ENCODE results near the gene ACBD6. TPM values are rescaled to one million over a fixed set of nuclear protein-coding genes. Genes with fewer than 3 reads are reported as not detected.

Gene ACBD6
- total and polyA plus RNA-seq, 12 donors: 16.2 to 30.0 (median 21.0) TPM

DNA sequence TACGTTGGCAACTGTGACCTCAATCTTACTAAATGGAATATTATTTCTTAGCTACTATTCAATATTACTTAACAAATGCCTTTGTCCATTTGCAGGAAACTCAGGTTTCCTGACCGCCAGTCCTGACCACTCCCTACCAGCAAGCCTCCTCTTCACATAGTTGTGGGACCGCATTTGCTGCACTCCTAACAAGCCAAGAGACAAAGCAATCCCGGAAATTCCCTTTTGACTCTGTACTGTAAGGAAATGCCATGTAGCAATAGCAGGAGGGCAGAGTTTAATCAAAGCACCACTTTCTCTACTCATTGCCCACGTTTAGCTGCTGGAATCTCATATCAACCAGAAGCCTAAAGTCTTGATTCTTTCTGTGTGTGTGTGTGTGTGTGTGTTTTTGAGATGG is 28.1 kb upstream of the ACBD6 start:
- no peak overlapping the region for H3K4me3 ChIP-seq
- peak; percentile 64 to 82 (median 70) for ATAC-seq
- peak overlapping the region in 9 of 10 donors; percentile 49 to 87 (median 73) for H3K27ac ChIP-seq
- peak in 1 of 2 donors; percentile 39 for DNase-seq
- WGBS, 2 donors: 47 to 65% methylated on average over 5 of the region's 5 CpGs
- intact Hi-C loops (cut with DNase I): loop anchor here in 8 of 10 donors (2.0 to 10.0 kb wide), 6 partner anchors 37 to 332 kb away; partner anchors contain the start of gene XPR1 (in 8 of the 8)
- H3K9me3 ChIP-seq: no peaks in the 10 kb centered on the region
- peaks cover 0 to 57% (median 24%) of the 10 kb centered on the region in 9 donors for H3K4me1 ChIP-seq
- H3K36me3 ChIP-seq: no peaks in the 10 kb centered on the region
- H3K27me3 ChIP-seq: no peaks in the 10 kb centered on the region
- TF ChIP-seq, protein P1, sequence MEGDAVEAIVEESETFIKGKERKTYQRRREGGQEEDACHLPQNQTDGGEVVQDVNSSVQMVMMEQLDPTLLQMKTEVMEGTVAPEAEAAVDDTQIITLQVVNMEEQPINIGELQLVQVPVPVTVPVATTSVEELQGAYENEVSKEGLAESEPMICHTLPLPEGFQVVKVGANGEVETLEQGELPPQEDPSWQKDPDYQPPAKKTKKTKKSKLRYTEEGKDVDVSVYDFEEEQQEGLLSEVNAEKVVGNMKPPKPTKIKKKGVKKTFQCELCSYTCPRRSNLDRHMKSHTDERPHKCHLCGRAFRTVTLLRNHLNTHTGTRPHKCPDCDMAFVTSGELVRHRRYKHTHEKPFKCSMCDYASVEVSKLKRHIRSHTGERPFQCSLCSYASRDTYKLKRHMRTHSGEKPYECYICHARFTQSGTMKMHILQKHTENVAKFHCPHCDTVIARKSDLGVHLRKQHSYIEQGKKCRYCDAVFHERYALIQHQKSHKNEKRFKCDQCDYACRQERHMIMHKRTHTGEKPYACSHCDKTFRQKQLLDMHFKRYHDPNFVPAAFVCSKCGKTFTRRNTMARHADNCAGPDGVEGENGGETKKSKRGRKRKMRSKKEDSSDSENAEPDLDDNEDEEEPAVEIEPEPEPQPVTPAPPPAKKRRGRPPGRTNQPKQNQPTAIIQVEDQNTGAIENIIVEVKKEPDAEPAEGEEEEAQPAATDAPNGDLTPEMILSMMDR (IDR thresholded peaks at IDR 0.05): no peak

DNA sequence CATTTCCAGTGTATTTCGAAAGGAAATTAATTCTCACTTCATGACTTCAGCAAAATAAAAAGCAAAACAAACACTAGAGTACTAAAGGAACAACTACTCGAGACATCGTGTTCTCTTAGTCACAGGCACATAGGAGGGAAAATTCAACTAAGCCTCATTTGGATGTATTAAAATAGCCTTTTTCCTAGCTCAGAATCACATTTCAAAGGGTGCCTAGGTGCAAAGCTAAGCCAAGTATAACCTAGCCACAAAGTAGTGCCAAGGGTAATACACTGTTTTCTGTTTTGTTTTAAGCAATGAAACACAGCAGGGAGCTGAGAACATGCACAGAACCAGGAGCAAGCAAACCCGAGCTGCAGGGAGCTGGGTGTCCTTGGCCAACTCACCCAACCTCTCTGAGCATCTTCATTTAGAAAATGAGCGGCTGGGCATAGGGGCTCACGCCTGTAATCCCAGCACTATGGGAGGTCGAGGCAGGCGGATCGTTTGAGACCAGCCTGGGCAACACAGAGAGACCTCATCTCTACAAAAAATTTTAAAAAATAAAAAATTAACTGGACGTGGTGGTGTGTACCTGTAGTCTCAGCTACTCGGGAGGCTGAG is 26.6 kb upstream of the ACBD6 start:
- Histone ChIP-seq H3K27ac (peak overlapping the region in 4 of 10 donors; percentile 0 to 87 (median 42)), H3K4me3 (no peak overlapping the region), H3K9me3 (no peaks in the 10 kb centered on the region), H3K4me1 (peaks cover 0 to 62% (median 30%) of the 10 kb centered on the region in 9 donors), H3K36me3 (no peaks in the 10 kb centered on the region), H3K27me3 (no peaks in the 10 kb centered on the region)
- intact Hi-C loops (cut with DNase I): loop anchor here in 3 of 10 donors (5.0 to 10.0 kb wide), 3 partner anchors 93 to 636 kb away; no protein-coding TSS in a partner anchor
- ATAC-seq (no peak), DNase-seq (no peak)
- TF ChIP-seq, protein P1 (IDR thresholded peaks at IDR 0.05): no peak
- 91 to 92% methylated on average over 11 of the region's 11 CpGs for WGBS, 2 donors

DNA sequence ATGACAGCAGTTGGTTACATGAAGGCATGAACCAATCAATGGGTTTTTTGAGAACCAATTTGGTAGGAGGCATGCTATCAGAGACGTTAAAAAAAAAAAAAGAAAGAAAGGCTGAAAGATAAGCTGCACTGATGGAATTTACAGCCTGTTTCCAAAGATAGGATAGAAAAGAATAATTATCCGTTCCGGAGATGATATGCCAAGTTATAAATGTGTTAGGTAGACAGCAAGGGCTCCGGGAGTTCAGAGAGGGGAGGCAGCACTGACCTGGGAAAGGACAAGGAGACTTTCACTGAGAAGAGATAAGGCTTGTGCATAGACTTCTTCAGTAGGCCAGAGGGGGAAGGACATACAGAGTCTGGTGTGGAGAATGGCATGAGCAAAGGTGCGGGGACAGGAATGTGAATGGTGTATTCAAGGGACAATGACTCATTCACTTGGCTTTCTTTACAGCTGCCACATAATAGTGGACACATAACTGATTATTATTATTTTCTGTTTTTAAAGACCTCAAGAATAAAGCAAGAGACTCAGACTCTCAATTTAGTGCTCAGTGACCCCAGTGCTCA is 24.8 kb upstream of the ACBD6 start:
- TF ChIP-seq, protein P1 (IDR thresholded peaks at IDR 0.05): no peak
- peaks cover 0 to 6% (median 0%) of the 10 kb centered on the region in 11 donors for H3K9me3 ChIP-seq
- H3K4me1 ChIP-seq: peaks cover 0 to 57% (median 21%) of the 10 kb centered on the region in 9 donors
- peak in 4 of 8 donors; percentile 27 to 41 (median 36) for ATAC-seq
- H3K4me3 ChIP-seq: no peak overlapping the region
- intact Hi-C loops (cut with DNase I): loop anchor here in 3 of 10 donors (5.0 to 10.0 kb wide), 3 partner anchors 95 to 638 kb away; no protein-coding TSS in a partner anchor
- 27 to 32% methylated on average over 5 of the region's 5 CpGs for WGBS, 2 donors
- no peaks in the 10 kb centered on the region for H3K36me3 ChIP-seq
- H3K27me3 ChIP-seq: no peaks in the 10 kb centered on the region
- DNase-seq: no peak
- peak overlapping the region in 1 of 10 donors; percentile 22 for H3K27ac ChIP-seq

DNA sequence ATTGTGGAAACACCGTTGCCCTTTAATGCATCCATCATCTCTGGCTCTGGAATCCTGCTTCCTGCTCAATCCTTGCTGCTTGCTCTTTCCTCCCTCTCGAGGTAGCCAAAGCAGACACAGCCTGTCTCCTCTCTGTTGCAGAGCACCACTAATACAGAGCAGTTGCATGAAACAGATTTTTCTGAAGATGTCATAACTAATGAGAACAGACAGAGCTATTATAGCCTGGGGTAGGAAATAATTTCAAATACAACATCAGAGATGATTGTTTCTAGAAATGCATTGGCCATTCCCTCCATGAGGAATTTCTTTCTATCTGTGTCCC is 23.3 kb upstream of the ACBD6 start:
- Histone ChIP-seq H3K4me3 (no peak overlapping the region), H3K27me3 (no peaks in the 10 kb centered on the region), H3K27ac (peak overlapping the region in 2 of 10 donors; percentile 39 to 45), H3K9me3 (peaks cover 0 to 6% (median 0%) of the 10 kb centered on the region in 11 donors), H3K36me3 (no peaks in the 10 kb centered on the region), H3K4me1 (peaks cover 0 to 58% (median 22%) of the 10 kb centered on the region in 9 donors)
- intact Hi-C loops (cut with DNase I): loop anchor here in 3 of 10 donors (5.0 to 10.0 kb wide), 3 partner anchors 97 to 639 kb away; no protein-coding TSS in a partner anchor
- ATAC-seq: no peak
- TF ChIP-seq, protein P1 (IDR thresholded peaks at IDR 0.05): no peak
- WGBS, 2 donors: 39 to 42% methylated on average over 2 of the region's 2 CpGs
- DNase-seq: no peak
